ACC112 (cell line): ENCODE data around the gene CENPB.

ENCODE experiments used
- H2AFZ ChIP-seq: fragments of 200-600 bp; sonication (generic); one replicate; pipeline ENCODE4 v1.6.0; 2017; ENCODE audit warnings: antibody characterized with exemption, low read length; ENCODE audit not compliant: unreplicated experiment
- H3K27ac ChIP-seq: fragments of 200-600 bp; sonication (generic); 2 replicates; pipeline ENCODE4 v1.5.1; 2014; ENCODE audit warnings: low read depth, mild to moderate bottlenecking, antibody characterized with exemption, low read length, moderate library complexity
- H3K27me3 ChIP-seq: fragments of 200-600 bp; sonication (generic); 2 replicates; pipeline ENCODE4 v1.6.1; 2014; ENCODE audit warnings: mild to moderate bottlenecking, antibody characterized with exemption, low read length, moderate library complexity, mixed read lengths; ENCODE audit not compliant: insufficient read depth
- H3K36me3 ChIP-seq: fragments of 200-600 bp; sonication (generic); 2 replicates; pipeline ENCODE4 v1.6.1; 2016; ENCODE audit warnings: mild to moderate bottlenecking, antibody characterized with exemption, low read length, moderate library complexity, mixed read lengths; ENCODE audit not compliant: insufficient read depth
- H3K4me1 ChIP-seq: fragments of 200-600 bp; sonication (generic); one replicate; pipeline ENCODE4 v1.6.1; 2016; ENCODE audit warnings: low read length, mixed read lengths; ENCODE audit not compliant: insufficient read depth, unreplicated experiment, control insufficient read depth
- H3K4me3 ChIP-seq: fragments of 200-600 bp; sonication (generic); 2 replicates; pipeline ENCODE4 v1.5.1; 2014; ENCODE audit warnings: mild to moderate bottlenecking, low read depth, low read length
- H3K79me2 ChIP-seq: fragments of 200-600 bp; sonication (generic); one replicate; pipeline ENCODE4 v1.6.0; 2016; ENCODE audit warnings: low read length; ENCODE audit not compliant: control insufficient read depth, unreplicated experiment, insufficient read depth

The CENPB gene

GRCh38 chr20:3764659-3765058, 21.9 kb downstream of the CENPB start:
- Histone ChIP-seq H3K27ac (no peak overlapping the region), H3K4me1 (peaks cover 16% of the 10 kb centered on the region)

GRCh38 chr20:3763671-3764601, 22.6 kb downstream of the CENPB start:
- H3K79me2 ChIP-seq = peaks cover 9% of the 10 kb centered on the region
- no peaks in the 10 kb centered on the region for H3K27me3 ChIP-seq
- H3K36me3 ChIP-seq = no peaks in the 10 kb centered on the region
- H2AFZ ChIP-seq = no peak overlapping the region
- no peak overlapping the region for H3K4me3 ChIP-seq
- H3K4me1 ChIP-seq = peaks cover 12% of the 10 kb centered on the region
- H3K27ac ChIP-seq = no peak overlapping the region

More at GRCh38 chr20:3764659-3765058, 21.9 kb downstream of the CENPB start:
- Histone ChIP-seq H3K4me3 (no peak overlapping the region), H3K27me3 (no peaks in the 10 kb centered on the region), H2AFZ (no peak overlapping the region), H3K79me2 (peaks cover 9% of the 10 kb centered on the region), H3K36me3 (no peaks in the 10 kb centered on the region)

- no peak overlapping the region for H3K4me3 ChIP-seq
- H3K79me2 ChIP-seq = no peaks in the 10 kb centered on the region
- H3K27me3 ChIP-seq = no peaks in the 10 kb centered on the region
- H3K4me1 ChIP-seq = no peaks in the 10 kb centered on the region
- H3K27ac ChIP-seq = no peak overlapping the region
- no peaks in the 10 kb centered on the region for H3K36me3 ChIP-seq
- no peak overlapping the region for H2AFZ ChIP-seq
Measured at GRCh38 chr20:3760655-3761348, 25.7 kb downstream of the CENPB start.

- H3K27ac ChIP-seq = no peak overlapping the region
Measured at GRCh38 chr20:3759884-3760283, 26.7 kb downstream of the CENPB start.

GRCh38 chr20:3759316-3759823, 27.2 kb downstream of the CENPB start:
- H3K27me3 ChIP-seq = no peaks in the 10 kb centered on the region
- H2AFZ ChIP-seq = no peak overlapping the region
- H3K79me2 ChIP-seq = no peaks in the 10 kb centered on the region
- H3K27ac ChIP-seq = no peak overlapping the region
- no peaks in the 10 kb centered on the region for H3K4me1 ChIP-seq
- H3K4me3 ChIP-seq = no peak overlapping the region
- no peaks in the 10 kb centered on the region for H3K36me3 ChIP-seq

More at GRCh38 chr20:3759884-3760283, 26.7 kb downstream of the CENPB start:
- Histone ChIP-seq H3K27me3 (no peaks in the 10 kb centered on the region), H3K4me3 (no peak overlapping the region), H3K4me1 (no peaks in the 10 kb centered on the region), H3K79me2 (no peaks in the 10 kb centered on the region), H2AFZ (no peak overlapping the region), H3K36me3 (no peaks in the 10 kb centered on the region)

GRCh38 chr20:3758566-3758965, 28.0 kb downstream of the CENPB start:
- H3K27ac ChIP-seq = no peak overlapping the region
- no peaks in the 10 kb centered on the region for H3K79me2 ChIP-seq
- H3K4me1 ChIP-seq = no peaks in the 10 kb centered on the region
- no peak overlapping the region for H3K4me3 ChIP-seq
- no peak overlapping the region for H2AFZ ChIP-seq
- no peaks in the 10 kb centered on the region for H3K36me3 ChIP-seq
- no peaks in the 10 kb centered on the region for H3K27me3 ChIP-seq

GRCh38 chr20:3757268-3757667, 29.3 kb downstream of the CENPB start:
- H3K27me3 ChIP-seq = no peaks in the 10 kb centered on the region
- H2AFZ ChIP-seq = no peak overlapping the region
- H3K4me1 ChIP-seq = no peaks in the 10 kb centered on the region
- H3K4me3 ChIP-seq = no peak overlapping the region
- H3K36me3 ChIP-seq = no peaks in the 10 kb centered on the region
- no peaks in the 10 kb centered on the region for H3K79me2 ChIP-seq
- H3K27ac ChIP-seq = no peak overlapping the region

GRCh38 chr20:3755814-3756480, 30.6 kb downstream of the CENPB start:
- Histone ChIP-seq H3K79me2 (no peaks in the 10 kb centered on the region), H3K4me1 (no peaks in the 10 kb centered on the region), H3K27ac (no peak overlapping the region), H3K36me3 (no peaks in the 10 kb centered on the region), H3K4me3 (no peak overlapping the region), H3K27me3 (no peaks in the 10 kb centered on the region), H2AFZ (no peak overlapping the region)

GRCh38 chr20:3755269-3755668, 31.3 kb downstream of the CENPB start:
- Histone ChIP-seq H3K4me3 (no peak overlapping the region), H3K27ac (no peak overlapping the region), H3K79me2 (no peaks in the 10 kb centered on the region), H3K36me3 (no peaks in the 10 kb centered on the region), H2AFZ (no peak overlapping the region), H3K27me3 (no peaks in the 10 kb centered on the region), H3K4me1 (no peaks in the 10 kb centered on the region)

GRCh38 chr20:3754276-3754630, 32.3 kb downstream of the CENPB start:
- no peak overlapping the region for H3K4me3 ChIP-seq
- no peaks in the 10 kb centered on the region for H3K4me1 ChIP-seq
- no peak overlapping the region for H3K27ac ChIP-seq
- no peaks in the 10 kb centered on the region for H3K36me3 ChIP-seq
- H3K79me2 ChIP-seq = no peaks in the 10 kb centered on the region
- H2AFZ ChIP-seq = no peak overlapping the region
- H3K27me3 ChIP-seq = no peaks in the 10 kb centered on the region
